Measurements from ENCODE around the gene RMRP. TPM values are rescaled to one million over a fixed set of nuclear protein-coding genes. Genes with fewer than 3 reads are reported as not detected.

The RMRP gene
- total RNA-seq, 4 donors from 2014 or later, result 3,539 to 11,174 (median 6,303) TPM

DNA sequence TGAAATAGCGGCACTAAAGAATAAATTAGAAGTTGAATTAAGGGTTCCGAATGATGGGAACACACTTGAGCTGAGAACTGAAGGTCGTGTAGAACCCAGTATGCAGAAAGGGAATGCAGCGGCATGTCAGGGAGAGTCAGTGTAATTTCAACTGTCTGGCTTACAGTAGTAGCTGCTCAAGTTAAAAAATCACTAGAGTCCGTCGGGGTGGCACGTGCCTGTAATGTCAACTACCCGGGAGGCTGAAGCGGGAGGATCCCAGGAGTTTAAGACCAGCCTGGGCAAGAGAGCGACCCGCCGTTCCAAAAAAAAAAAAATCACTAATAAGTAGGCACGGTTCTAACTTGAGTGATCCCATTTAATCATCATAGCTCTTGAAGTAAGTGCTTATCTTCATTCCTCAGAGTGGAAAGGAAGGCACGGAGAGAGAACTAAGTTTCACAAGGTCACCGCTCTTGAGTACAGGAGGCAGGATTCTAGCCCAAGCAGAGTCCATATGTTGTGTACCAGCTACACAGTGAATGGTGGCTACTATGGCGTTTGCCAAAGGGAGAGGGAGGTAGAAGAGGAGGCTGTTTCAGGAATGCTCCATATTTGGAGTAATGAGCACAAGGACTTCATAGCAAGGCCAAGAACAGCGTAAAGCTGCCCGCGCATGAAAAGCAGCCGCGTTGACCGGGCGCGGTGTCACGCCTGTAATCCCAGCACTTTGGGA is 831 bp downstream of the RMRP start:
- peaks cover 0 to 4% of the 10 kb centered on the region in 2 donors for H3K36me3 ChIP-seq
- H3K27ac ChIP-seq, result peak overlapping the region; percentile 92 to 100 (median 100)
- peak in 1 of 2 donors; percentile 45 for DNase-seq
- TF ChIP-seq, protein P1, sequence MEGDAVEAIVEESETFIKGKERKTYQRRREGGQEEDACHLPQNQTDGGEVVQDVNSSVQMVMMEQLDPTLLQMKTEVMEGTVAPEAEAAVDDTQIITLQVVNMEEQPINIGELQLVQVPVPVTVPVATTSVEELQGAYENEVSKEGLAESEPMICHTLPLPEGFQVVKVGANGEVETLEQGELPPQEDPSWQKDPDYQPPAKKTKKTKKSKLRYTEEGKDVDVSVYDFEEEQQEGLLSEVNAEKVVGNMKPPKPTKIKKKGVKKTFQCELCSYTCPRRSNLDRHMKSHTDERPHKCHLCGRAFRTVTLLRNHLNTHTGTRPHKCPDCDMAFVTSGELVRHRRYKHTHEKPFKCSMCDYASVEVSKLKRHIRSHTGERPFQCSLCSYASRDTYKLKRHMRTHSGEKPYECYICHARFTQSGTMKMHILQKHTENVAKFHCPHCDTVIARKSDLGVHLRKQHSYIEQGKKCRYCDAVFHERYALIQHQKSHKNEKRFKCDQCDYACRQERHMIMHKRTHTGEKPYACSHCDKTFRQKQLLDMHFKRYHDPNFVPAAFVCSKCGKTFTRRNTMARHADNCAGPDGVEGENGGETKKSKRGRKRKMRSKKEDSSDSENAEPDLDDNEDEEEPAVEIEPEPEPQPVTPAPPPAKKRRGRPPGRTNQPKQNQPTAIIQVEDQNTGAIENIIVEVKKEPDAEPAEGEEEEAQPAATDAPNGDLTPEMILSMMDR (IDR thresholded peaks at IDR 0.05), result no peak
- 21 to 23% methylated on average over 25 of the region's 25 CpGs for WGBS, 2 donors
- peak overlapping the region in 1 of 3 donors; percentile 22 for H3K4me3 ChIP-seq (replicated peaks in 1 of 3)
- peaks cover 7 to 20% of the 10 kb centered on the region in 2 donors for H3K4me1 ChIP-seq
- H3K27me3 ChIP-seq, result no peaks in the 10 kb centered on the region
- no peaks in the 10 kb centered on the region for H3K9me3 ChIP-seq
- intact Hi-C loops (cut with DNase I), result no loop called here

DNA sequence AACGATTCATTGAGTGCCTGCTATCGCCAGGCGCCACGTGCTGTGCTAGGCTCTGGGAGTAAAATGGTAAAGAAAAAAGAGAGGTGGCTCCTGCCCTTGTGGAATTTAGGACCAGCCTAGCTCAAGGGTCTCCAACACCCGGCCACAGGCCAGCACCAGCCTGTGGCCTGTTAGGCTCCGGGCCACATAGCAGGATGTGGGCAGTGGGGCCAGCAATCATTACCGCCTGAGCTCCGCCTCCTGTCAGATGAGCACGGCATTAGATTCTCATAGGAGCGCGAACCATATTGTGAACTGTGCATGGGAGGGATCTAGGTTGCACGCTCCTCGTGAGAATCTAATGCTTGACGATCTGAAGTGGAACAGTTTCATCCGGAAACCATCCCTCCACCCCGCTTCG is 1.5 kb downstream of the RMRP start:
- DNase-seq, result no peak
- 76 to 90% methylated on average over 16 to 17 of the region's 17 CpGs for WGBS, 2 donors
- Histone ChIP-seq H3K9me3 (no peaks in the 10 kb centered on the region), H3K4me1 (peaks cover 7 to 20% of the 10 kb centered on the region in 2 donors), H3K27me3 (no peaks in the 10 kb centered on the region), H3K4me3 (replicated peaks in 1 of 3) (no peak overlapping the region), H3K36me3 (peaks cover 0 to 4% of the 10 kb centered on the region in 2 donors), H3K27ac (peak overlapping the region in 1 of 3 donors; percentile 100)
- TF ChIP-seq POLR2A (IDR thresholded peaks at IDR 0.05), result no peak
- TF ChIP-seq, protein P1 (IDR thresholded peaks at IDR 0.05), result no peak
- intact Hi-C loops (cut with DNase I), result no loop called here

DNA sequence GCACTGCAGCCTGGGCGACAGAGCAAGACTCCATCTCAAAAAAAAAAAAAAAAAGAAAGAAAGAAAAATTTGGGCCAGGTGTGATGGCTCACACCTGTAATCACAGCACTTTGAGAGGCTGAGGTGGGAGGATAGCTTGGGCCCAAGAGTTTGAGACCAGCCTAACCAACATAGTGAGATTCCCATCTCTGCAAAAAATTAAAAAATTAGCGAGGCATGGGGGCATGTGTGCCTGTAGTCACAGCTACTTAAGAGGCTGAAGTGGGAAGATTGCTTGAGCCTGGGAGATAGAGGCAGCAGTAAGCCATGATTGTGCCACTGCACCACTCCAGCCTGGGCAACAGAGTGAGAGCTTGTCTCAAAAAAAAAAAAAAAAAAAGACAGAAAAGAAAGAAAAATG is 4.2 kb downstream of the RMRP start:
- H3K4me1 ChIP-seq, result no peaks in the 10 kb centered on the region
- no peaks in the 10 kb centered on the region for H3K27me3 ChIP-seq
- no peaks in the 10 kb centered on the region for H3K36me3 ChIP-seq
- 85 to 90% methylated on average over 2 of the region's 2 CpGs for WGBS, 2 donors
- intact Hi-C loops (cut with DNase I), result loop anchor here (5.0 kb wide), 1 partner anchor 74 kb away; no protein-coding TSS in a partner anchor
- TF ChIP-seq, protein P1 (IDR thresholded peaks at IDR 0.05), result no peak
- no peak for TF ChIP-seq POLR2A (IDR thresholded peaks at IDR 0.05)
- no peak overlapping the region for H3K27ac ChIP-seq
- no peaks in the 10 kb centered on the region for H3K9me3 ChIP-seq
- no peak for DNase-seq
- H3K4me3 ChIP-seq (replicated peaks in 1 of 3), result no peak overlapping the region

DNA sequence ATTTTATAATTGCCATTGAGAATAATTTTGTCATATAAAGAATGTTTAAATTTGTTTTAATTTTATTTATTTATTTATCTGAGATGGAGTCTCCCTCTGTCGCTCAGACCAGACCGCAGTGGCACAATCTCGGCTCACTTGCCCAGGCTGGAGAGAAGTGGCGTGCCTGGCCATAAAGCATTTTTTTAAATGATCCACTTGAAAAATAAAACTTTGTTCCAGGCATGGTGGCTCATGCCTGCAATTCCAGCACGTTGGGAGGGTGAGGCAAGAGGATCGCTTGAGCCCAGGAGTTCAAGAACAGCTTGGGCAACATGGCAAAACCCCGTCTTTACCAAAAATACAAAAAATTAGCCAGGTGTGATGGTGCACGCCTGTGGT is 5.0 kb downstream of the RMRP start:
- H3K9me3 ChIP-seq, result no peaks in the 10 kb centered on the region
- no peaks in the 10 kb centered on the region for H3K36me3 ChIP-seq
- DNase-seq, result no peak
- H3K27ac ChIP-seq, result no peak overlapping the region
- intact Hi-C loops (cut with DNase I), result loop anchor here (5.0 kb wide), 1 partner anchor 74 kb away; no protein-coding TSS in a partner anchor
- H3K4me1 ChIP-seq, result no peaks in the 10 kb centered on the region
- TF ChIP-seq, protein P1 (IDR thresholded peaks at IDR 0.05), result no peak
- no peak for TF ChIP-seq POLR2A (IDR thresholded peaks at IDR 0.05)
- no peaks in the 10 kb centered on the region for H3K27me3 ChIP-seq
- no peak overlapping the region for H3K4me3 ChIP-seq (replicated peaks in 1 of 3)
- WGBS, 2 donors, result 93% methylated on average over 8 of the region's 8 CpGs
